Activated CD4-positive, alpha-beta T cell treated with anti-CD3 and anti-CD28 coated beads, Interleukin-2, amount 50 U/mL, for 4 hours (primary cell): ENCODE results near the gene IBA57.
"Not testable (repeated sequence)": the region's sequence is repeated elsewhere in the genome, so short reads cannot be mapped to it uniquely, and the experiment has no call there.

Experiments
- DNase-seq, 2 experiments: peaks; one replicate each; pipeline ENCODE4 v3.0.0-alpha.2; 2020

IBA57 gene

DNA sequence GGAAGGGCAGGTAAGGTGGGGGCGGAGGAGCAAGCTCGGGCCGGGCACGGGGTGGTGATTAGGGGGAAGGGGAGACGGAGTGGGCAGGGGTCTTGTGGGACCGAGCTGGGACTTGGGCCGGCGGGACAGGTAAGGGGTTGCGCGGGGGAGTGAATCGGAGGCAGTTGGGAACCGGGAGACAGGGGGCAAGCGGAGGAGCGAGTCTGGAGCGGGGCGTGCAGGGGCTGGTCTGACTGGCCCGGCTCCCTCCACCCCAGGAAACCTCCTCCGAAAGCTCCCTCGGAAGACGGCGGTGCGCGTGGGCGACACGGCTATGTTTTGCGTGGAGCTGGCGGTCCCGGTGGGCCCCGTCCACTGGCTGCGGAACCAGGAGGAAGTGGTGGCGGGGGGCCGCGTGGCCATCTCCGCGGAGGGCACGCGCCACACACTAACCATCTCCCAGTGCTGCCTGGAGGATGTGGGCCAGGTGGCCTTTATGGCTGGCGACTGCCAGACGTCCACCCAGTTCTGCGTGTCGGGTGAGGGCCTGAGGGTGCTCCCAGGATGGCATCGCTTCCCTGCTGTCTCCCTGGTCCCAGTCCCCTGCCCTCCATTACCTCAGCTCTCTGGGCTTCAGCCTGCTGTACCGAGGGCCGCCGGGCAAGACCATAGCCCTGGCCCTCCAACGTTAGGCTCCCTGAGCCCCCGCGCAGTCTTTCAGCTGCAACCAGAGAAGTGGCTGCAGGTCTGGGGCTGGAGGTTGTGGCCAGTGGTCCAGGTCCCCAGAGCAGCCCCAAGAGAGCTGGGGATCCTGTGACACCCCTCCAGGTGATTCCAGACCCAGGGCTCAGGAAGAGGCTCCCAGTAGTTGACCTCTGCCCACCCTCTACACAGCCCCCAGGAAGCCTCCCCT, 48.6 kb downstream of the IBA57 start:
- DNase-seq = no peak

DNA sequence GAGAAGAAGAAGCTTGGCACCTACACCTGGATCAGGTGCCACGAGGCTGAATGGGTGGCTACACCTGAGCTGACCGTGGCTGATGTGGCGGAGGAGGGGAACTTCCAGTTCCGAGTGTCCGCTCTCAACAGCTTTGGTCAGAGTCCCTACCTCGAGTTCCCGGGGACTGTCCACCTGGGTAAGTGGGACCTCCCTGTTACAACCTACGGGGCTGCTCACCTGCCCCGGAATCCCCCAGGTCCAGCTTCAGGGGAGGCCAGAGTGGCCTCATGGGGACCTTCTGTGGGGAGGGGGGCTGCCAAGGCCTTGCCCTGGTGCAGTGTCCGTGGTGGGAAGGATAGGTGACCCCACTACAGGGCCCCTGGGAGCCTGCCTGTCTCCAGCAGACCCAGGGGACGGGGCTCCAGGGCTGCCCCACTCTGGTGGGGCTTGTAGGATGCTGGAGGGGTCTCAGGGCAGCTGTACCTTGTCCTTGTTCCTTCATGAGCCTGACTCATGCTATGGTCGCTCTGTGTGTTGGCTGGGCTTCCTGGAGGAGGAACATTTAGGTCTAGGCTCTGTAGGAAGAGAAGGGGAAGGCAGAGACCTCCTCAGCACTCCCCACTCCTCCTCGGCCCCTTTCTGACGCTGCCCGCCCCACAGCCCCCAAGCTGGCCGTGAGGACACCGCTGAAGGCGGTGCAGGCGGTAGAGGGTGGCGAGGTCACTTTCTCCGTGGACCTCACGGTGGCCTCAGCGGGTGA, 49.5 kb downstream of the IBA57 start:
- DNase-seq = no peak

DNA sequence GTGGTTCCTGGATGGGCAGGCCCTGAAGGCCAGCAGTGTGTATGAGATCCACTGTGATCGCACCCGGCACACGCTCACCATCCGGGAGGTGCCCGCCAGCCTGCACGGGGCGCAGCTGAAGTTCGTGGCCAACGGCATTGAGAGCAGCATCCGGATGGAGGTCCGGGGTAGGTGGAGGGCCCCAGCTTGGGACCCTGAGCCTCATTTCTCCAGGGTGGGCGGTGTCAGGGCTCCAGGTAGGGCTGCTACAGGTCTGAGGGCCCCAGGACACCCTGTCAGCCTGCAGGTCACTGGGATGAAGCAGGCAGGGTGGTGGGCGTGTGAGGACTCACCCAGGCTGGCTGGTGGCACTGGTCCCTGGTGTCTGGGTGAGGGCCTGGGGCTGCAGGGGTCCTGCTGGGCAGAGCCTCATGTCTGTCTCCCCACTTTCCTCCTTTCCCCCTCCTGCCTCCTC, 50.1 kb downstream of the IBA57 start:
- no peak for DNase-seq

DNA sequence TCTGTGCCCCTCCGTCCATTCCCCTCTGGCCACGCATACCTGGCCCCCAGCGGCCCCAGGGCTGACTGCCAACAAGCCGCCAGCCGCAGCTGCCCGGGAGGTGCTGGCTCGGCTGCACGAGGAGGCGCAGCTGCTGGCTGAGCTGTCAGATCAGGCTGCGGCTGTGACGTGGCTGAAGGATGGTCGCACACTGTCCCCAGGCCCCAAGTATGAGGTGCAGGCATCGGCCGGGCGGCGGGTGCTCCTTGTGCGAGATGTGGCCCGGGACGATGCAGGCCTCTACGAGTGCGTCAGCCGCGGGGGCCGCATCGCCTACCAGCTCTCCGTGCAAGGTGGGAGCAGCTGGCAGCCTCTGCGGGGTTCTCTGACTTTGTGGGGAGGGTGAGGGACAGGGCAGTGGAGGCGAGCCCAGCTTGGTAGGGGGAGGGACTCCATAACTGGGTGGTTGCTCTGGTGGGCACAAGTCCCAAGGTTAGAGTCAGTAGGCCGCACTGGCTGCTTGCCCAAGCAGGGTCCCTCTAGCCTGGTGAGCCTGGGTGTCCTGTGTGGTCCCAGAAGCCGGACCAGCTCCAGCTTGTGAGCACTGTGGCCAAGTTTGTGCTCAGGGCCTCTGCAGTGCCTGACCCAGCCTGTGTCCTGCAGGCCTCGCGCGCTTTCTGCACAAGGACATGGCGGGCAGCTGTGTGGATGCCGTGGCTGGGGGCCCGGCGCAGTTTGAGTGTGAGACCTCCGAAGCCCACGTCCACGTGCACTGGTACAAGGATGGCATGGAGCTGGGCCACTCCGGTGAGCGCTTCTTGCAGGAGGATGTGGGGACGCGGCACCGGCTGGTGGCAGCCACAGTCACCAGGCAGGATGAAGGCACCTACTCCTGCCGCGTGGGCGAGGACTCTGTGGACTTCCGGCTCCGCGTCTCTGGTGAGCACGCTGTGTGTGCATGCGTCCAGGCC, 51.0 kb downstream of the IBA57 start:
- DNase-seq = no peak

DNA sequence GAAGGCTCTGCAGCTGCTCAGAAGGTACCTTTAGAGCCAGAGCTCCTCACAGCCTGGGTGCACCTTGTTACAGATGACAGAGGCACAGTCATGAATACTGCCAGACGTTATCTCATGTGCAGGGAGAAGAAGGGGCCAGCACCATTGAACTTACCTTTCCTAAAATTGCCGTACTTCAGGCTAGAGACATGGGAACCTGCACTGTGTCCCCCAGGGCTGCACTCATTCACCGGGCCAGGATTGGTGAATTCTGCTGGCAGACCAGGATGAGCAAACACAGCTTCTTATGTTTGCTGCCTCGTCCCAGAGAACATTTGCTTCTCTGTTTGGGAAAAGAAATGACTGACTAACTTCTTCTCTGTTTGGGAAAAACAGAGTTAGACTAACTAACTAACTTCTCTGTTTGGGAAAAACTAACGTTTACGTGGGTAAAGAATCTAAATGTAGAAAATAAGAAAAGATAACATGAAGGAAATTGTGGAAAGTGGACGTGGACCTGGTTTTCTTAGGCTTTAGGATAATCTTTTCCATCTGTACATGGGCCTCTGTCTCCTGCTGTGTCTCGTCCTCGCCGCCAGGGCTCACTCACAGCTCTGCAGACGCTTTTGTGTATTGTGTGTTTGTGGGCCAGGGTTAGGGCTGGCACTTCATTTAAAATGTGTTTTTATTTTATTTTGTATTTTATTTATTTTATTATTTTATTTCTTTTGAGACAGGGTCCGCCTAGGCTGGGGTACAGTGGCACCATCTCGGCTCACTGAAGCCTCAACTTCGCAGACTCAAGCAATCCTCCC, 52.1 kb downstream of the IBA57 start:
- no peak for DNase-seq

DNA sequence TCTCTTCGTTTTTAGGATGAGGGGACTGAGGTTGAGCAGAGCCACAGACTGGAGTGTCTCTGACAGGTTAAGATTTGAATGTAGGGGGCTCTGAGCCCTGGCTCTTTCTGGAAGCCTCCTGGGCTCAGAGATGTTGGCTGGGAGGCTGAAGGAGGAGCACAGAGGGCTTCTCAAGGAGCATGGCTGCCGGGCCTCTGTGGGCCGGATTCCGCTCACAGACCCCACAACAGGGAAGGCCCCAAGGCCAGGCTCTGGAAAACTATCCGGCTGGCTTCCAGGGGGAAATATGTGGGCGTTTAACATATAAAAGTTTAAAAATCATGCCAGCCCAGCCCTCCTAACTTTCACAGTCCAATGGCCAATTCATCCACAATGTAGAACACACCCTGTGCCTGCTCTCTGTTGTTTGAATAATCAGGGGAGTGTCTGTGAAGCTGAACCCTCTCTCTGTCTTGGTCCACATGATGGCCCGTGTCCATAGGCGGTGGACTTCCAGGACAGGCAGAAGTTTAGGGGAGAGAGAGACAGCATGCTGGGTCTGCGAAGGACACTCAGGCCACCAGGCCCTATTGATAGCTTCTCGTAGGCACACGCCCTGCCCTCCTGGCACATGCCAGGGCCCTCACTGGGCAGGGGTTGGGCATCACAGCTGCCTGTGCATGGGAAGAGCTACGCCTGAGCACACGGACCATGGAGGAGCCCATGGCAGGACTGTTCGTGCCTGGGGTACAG, 53.1 kb downstream of the IBA57 start:
- no peak for DNase-seq

DNA sequence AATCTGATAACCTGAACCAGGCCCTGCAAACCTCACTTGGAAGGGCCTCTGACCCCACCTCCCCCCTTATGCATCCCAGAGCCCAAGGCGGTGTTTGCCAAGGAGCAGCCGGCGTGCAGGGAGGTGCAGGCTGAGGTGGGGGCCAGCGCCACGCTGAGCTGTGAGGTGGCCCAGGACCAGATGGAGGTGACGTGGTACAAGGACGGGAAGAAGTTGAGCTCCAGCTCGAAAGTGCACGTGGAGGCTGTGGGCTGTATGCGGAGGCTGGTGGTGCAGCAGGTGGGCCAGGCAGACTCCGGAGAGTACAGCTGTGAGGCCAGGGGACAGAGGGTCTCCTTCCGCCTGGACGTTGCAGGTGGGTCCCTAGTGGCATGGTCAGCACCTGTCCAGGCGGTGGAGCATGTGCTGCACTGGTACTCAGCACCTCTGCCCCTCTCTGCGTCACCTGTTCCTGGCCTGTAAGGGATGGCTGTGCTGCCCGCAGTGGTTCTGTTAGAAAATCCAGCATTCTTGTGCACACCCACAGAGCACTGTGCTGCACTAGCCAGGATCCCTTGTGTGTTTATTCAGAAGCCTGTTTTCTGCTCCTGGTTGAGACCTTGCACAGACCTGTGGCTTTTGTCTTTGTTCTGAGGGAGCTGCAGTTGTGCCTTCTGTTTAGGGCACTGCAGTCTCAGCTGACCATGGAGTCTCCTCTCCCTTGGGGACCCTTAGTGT, 53.8 kb downstream of the IBA57 start:
- no peak for DNase-seq

DNA sequence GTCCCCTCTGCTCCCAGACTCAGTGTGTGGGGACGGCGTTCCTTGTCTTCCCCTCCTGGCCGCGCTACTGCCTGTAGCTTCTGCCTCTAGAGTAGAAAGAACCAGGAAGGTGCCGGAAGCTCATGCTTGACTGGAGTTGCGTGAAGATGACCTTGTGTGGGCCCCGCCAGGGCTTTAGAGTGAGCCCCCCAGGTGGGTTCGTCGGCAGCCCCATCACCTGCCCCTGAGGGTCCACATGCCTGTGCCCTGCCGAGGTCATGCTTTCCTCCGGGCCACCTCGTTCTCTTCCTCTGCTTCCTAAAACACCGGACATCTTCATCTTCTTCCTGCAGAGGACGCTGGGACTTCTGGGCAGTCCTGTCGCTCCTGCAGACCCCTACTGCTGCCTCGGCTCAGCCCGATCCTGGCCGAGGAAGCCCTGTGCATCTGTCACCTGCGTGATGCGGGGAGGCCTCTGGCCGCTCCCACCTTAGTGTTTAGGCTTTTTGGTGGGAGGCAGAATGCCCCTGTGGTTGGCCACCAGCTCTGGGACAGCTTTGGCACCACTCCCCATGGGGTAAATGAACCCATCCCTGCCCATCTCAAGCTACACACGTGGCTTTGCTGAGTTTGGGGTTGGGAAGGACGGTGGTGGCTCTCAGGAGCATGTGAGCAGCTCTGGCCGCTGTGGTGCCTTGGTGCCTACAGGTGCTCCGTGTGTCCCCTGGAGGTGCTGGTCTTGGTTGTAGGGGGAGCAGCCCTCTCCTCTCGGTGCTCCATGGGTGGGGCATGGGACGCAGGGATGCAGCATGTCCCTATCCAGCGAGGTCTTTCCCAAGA, 54.6 kb downstream of the IBA57 start:
- no peak for DNase-seq

DNA sequence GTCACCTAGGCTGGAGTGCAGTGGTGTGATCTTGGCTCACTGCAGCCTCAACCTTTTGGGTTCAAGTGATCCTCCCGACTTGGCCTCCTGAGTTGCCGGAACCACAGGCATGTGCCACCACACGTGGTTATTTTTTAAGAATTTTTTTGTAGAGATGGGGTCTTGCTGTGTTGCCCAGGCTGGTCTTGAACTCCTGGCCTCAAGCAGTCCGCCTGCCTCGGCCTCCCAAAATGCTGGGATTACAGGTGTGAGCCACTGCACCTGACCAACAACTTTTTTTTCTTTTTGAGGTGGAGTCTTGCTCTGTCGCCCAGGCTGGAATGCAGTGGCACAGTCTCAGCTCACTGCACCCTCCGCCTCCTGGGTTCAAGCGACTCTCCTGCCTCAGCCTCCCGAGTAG, 55.5 kb downstream of the IBA57 start:
- not testable (repeated sequence) for DNase-seq

DNA sequence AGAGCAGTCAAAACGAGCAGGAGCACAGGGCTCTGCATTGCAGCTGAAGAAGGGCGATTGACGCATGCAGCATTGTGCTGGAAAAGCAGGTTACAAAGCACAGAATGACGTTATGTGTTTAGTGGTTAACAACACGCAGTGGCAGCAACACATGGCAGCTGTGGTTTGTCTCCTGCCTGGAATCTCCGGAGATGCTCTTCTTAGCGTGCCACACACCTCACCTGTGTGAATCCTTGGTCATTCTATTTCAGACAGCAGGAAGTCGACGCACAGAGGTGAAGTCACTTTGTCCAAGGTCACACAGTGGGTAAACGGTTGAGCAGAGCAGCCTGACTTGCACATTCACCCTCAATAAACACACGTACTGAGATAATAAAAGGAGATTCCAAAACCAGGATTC, 56.9 kb downstream of the IBA57 start:
- DNase-seq = no peak

DNA sequence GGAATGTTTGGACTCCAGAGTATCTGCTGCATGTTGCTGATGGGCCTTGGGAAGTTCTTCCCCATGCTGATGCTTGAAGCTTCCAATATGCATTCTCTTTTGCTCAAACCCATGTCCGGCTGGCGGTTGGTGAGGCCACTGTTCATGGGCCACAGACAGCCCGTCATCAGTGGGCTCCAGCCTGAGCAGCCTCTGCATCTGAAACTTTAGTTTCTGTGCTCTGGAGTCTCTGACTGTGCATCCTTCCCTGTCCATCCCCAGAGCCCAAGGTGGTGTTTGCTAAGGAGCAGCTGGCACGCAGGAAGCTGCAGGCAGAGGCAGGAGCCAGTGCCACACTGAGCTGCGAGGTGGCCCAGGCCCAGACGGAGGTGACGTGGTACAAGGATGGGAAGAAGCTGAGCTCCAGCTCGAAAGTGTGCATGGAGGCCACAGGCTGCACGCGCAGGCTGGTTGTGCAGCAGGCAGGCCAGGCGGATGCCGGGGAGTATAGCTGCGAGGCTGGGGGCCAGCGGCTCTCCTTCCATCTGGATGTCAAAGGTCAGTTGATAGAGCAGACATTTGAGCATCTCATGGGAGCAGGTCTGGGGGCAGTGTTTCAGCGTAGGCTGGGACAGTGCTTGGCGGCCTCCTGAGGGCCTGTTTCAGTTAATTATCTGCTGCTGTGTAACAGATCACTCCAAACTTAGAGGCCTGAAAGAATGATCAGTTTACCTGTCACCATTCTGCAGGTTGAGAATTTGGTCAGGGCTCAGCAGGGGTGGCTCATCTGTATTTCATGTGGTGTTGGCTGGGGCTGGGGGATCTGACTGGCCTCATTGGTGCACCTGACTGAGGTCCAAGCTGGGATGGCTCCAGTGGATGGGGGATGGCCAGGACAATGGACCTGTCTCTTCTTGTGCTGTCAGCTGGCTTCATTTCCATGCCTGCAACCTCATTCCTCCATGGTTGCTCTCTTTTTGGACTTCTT, 58.9 kb downstream of the IBA57 start:
- no peak for DNase-seq

DNA sequence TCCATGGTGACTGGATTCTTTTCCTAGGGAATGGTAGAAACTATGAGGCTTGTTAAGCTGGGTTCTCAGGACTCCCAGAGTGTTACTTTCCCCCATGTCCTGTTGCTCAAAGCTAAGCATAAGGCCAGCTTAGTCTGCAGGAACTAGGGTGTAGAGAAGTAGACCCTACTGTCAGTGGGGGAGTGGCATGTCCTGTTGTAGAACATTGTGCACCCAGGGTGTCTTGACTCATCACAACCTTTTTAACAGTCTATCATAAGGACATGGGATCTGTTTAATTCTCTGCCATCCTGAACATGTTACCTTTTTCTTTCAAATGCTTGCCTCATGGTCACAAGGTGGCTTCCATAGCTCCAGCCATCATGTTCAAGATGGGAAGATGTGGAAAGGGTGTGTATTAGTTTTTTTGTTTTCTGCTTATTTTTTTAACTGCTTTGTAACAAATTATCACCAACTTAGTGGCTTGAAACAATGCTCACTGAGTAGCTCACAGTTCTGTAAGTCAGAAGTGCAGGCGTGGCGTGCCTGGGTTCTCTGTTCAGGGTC, 59.6 kb downstream of the IBA57 start:
- no peak for DNase-seq

DNA sequence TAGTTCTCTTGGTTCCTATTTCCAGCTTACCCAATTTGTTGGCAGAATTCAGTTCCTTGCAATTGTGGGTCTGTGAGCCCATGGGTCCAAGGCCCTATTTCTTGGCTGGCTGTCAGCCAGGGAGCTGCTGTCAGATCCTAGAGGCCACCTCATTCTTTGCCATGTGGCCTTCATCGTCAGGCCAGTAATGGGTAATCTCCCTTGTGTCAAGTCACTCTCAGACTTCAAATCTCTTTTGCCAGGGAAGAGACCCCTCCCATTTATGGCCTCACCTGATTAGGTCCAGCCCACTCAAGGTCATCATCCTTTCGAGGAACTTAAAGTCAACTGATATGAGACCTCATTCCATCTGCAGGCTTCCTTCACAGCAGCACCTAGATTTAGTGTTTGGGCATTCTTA, 60.1 kb downstream of the IBA57 start:
- DNase-seq = no peak

DNA sequence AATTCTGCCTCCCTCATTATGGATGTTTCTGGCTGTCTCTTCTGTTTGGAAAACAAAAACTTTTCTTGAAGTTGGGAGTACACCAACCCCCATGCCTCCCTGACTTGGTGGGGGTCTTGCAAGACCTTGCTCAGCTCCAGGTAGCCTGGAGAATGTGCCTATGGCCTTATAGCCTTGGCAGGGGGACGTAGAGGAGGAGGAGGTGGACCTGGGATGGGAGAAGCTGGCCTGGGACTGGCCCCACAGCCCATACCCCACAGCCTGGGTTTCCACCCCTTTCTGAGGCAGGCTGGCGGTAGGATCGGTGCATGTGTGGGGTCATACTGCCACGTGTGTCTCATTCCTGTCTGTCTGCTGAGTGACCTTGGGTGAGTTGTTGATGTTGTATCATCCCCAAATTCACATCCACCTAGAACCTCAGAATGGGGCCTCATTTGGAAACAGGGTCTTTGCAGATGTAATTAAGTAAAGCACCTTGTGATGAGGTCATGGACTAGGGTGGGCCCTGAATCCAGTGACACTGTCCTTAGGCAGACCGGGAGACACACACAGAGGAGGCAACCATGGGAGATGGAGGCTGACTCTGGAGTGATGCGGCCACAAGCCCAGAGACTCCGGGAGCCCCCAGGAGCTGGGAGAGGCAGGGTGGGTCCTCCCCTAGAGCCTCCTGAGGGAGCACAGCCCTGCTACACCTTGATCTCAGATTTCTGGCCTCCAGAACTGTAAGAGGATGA, 60.7 kb downstream of the IBA57 start:
- no peak for DNase-seq

DNA sequence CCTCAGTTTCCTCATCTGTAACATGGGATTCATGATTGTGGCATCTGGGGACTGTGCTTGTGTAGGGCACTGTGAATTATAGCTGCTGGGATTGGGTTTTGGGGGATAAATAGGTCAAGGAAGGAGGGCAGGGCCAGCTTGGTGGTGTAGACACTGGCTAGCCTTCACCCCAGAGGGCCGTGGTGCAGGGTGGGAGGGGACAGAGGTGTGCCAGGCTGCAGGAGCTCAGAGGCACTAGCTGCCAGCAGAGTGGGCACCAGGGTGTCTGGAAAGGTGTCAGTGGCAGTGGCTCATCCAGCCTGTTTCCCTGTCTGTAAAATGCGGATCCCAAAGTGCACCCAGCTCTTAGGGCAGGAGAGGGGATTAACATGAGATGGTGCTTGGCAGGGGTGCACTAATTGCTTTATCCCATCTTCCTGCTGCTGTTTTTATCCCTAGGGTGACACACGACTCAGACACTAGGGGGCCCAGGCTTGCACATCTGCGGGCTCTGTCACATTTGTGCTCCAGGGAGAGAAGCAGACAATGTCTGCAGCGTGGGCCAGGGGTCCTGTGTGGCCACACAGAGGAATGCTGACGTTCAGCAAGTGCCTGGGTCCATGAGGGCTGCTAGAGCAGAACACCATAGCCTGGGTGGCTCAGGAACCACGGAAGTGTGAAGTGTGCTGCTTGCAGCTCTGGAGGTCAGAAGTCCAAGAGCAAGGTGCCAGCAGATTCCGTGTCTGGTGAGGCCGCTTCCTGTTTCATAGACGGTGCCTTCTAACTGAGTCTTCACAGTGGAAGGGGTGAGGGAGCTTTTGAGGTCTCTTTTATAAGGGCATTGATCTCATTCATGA, 61.6 kb downstream of the IBA57 start:
- no peak for DNase-seq

DNA sequence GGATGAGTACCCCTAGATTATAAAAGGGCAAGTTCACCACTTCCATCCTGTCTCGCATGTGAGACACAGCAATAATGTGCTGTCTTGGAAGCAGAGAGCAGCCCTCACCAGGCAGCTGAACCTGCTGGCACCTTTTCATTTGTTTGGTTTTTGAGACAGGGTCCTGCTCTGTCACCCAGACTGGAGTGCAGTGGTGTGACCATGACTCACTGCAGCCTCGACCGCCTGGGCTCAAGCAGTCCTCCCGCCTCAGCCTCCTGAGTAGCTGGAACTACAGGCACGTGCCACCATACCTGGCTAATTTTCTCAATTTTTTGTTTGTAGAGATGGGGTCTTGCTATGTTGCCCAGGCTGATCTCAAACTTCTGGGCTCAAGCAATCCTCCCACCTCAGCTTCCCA, 62.5 kb downstream of the IBA57 start:
- DNase-seq = not testable (repeated sequence)
